Measurements from ENCODE around the gene TASP1. TPM values are rescaled to one million over a fixed set of nuclear protein-coding genes. Genes with fewer than 3 reads are reported as not detected.
A peak's percentile ranks its signal among the peaks of the same experiment; 100 is the strongest.

Gene TASP1
- total RNA-seq, 1 donor from 2014 or later: 9.0 TPM

- Mint-ChIP-seq H3K4me1 (ENCODE audit: unreplicated experiment) (no peaks in the 10 kb centered on the region), H3K36me3 (ENCODE audit: unreplicated experiment) (peaks cover 5% of the 10 kb centered on the region), H3K4me3 (ENCODE audit: unreplicated experiment) (no peak overlapping the region), H3K27ac (ENCODE audit: unreplicated experiment) (no peak overlapping the region), H3K9me3 (ENCODE audit: unreplicated experiment) (no peaks in the 10 kb centered on the region), H3K27me3 (ENCODE audit: unreplicated experiment) (no peaks in the 10 kb centered on the region)
- no peak for TF ChIP-seq CTCF (IDR thresholded peaks at IDR 0.05)
- DNase-seq (ENCODE audit: extremely low spot score, unreplicated experiment): no peak
Measured at GRCh38 chr20:13419477-13419876, 219.3 kb downstream of the TASP1 start.

GRCh38 chr20:13418263-13419229 is 220.2 kb downstream of the TASP1 start:
- Mint-ChIP-seq H3K27me3 (ENCODE audit: unreplicated experiment) (no peaks in the 10 kb centered on the region), H3K4me1 (ENCODE audit: unreplicated experiment) (no peaks in the 10 kb centered on the region), H3K9me3 (ENCODE audit: unreplicated experiment) (no peaks in the 10 kb centered on the region), H3K27ac (ENCODE audit: unreplicated experiment) (no peak overlapping the region), H3K36me3 (ENCODE audit: unreplicated experiment) (peaks cover 5% of the 10 kb centered on the region), H3K4me3 (ENCODE audit: unreplicated experiment) (no peak overlapping the region)
- no peak for DNase-seq (ENCODE audit: extremely low spot score, unreplicated experiment)
- TF ChIP-seq CTCF (IDR thresholded peaks at IDR 0.05): no peak

GRCh38 chr20:13416531-13416930 is 222.2 kb downstream of the TASP1 start:
- Mint-ChIP-seq H3K4me1 (ENCODE audit: unreplicated experiment) (peaks cover 8% of the 10 kb centered on the region), H3K9me3 (ENCODE audit: unreplicated experiment) (no peaks in the 10 kb centered on the region), H3K27me3 (ENCODE audit: unreplicated experiment) (no peaks in the 10 kb centered on the region), H3K36me3 (ENCODE audit: unreplicated experiment) (peaks cover 5% of the 10 kb centered on the region), H3K27ac (ENCODE audit: unreplicated experiment) (no peak overlapping the region), H3K4me3 (ENCODE audit: unreplicated experiment) (no peak overlapping the region)
- DNase-seq (ENCODE audit: extremely low spot score, unreplicated experiment): no peak
- no peak for TF ChIP-seq CTCF (IDR thresholded peaks at IDR 0.05)

GRCh38 chr20:13412806-13413445 is 225.8 kb downstream of the TASP1 start:
- no peak for TF ChIP-seq CTCF (IDR thresholded peaks at IDR 0.05)
- no peak overlapping the region for H3K4me3 Mint-ChIP-seq (ENCODE audit: unreplicated experiment)
- peak overlapping the region; percentile 6 for H3K27ac Mint-ChIP-seq (ENCODE audit: unreplicated experiment)
- no peak for DNase-seq (ENCODE audit: extremely low spot score, unreplicated experiment)
- H3K27me3 Mint-ChIP-seq (ENCODE audit: unreplicated experiment): no peaks in the 10 kb centered on the region
- peaks cover 7% of the 10 kb centered on the region for H3K9me3 Mint-ChIP-seq (ENCODE audit: unreplicated experiment)
- H3K36me3 Mint-ChIP-seq (ENCODE audit: unreplicated experiment): peaks cover 6% of the 10 kb centered on the region
- peaks cover 8% of the 10 kb centered on the region for H3K4me1 Mint-ChIP-seq (ENCODE audit: unreplicated experiment)

GRCh38 chr20:13404293-13404692 is 234.4 kb downstream of the TASP1 start:
- no peak for TF ChIP-seq CTCF (IDR thresholded peaks at IDR 0.05)
- no peak for DNase-seq (ENCODE audit: extremely low spot score, unreplicated experiment)
- Mint-ChIP-seq H3K4me3 (ENCODE audit: unreplicated experiment) (no peak overlapping the region), H3K9me3 (ENCODE audit: unreplicated experiment) (peaks cover 8% of the 10 kb centered on the region), H3K27ac (ENCODE audit: unreplicated experiment) (no peak overlapping the region), H3K36me3 (ENCODE audit: unreplicated experiment) (peaks cover 4% of the 10 kb centered on the region), H3K27me3 (ENCODE audit: unreplicated experiment) (no peaks in the 10 kb centered on the region), H3K4me1 (ENCODE audit: unreplicated experiment) (peaks cover 7% of the 10 kb centered on the region)
